CD4-positive, alpha-beta T cell treated with Interferon alpha-2 for 1 hour (primary cell): ENCODE results near the gene ARL5B.
"Not testable (repeated sequence)": the region's sequence is repeated elsewhere in the genome, so short reads cannot be mapped to it uniquely, and the experiment has no call there.

Experiments
- DNase-seq, 2 donors: peaks; one replicate each; pipeline ENCODE4 v3.0.0-alpha.2; 2020 to 2022

Gene ARL5B, protein sequence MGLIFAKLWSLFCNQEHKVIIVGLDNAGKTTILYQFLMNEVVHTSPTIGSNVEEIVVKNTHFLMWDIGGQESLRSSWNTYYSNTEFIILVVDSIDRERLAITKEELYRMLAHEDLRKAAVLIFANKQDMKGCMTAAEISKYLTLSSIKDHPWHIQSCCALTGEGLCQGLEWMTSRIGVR

DNA sequence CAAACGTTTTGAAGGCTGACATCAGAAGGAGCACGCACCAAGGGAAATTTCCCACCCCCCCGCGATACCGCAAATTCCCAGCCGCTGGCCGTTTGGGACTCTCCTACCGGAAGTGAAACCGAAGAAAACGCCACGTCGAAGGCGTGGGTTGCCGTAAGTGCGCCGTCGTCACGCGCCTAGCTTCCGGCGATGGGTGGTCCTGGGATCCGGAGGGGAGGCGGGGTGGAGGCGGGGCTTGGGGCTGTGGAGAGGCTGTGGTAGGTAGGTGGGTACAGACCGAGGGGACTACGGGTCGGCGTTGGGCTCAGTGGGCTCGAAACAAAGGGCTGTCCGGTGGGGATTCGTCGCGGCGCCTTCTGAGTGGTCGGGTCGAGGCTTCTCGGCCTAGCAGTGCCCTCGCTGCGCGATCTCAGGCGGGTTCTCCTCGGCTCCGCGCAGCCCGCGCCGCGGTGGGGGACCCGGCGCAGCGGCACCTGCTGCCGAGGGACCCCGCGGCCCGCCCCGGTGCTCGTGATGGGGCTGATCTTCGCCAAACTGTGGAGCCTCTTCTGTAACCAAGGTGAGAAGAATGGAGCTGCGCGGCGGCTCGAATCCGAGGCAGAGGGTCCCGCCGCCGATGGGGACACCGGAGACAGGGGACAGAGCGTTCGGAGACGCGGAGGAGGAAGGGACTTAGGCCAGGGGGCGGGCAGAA, at the start of gene ARL5B:
TSS of gene ARL5B (plus strand) at position 307 of the 694 bp plus-strand sequence. CDS start at position 514, 207 bp downstream.
- DNase-seq, result peak; percentile 97 to 98

DNA sequence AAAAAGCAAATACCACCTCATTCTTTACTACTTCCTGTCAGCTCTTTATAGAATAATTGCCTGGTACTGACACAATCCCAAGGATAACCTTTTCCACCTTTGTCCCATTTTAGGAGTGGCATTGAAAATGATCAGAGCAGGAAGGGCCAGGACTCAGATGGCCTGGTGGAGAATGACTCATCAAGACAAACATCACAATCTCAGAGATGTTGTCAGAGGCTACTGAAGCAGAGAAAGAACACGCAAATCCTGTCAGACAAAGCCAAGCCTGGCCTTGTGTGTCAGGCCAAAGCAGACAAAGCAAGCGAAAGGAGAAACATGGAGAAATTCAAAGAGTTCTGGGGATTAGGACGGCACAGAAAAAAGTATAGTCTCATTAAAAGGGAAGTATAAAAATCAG, 48.7 kb upstream of the ARL5B start:
- no peak for DNase-seq

DNA sequence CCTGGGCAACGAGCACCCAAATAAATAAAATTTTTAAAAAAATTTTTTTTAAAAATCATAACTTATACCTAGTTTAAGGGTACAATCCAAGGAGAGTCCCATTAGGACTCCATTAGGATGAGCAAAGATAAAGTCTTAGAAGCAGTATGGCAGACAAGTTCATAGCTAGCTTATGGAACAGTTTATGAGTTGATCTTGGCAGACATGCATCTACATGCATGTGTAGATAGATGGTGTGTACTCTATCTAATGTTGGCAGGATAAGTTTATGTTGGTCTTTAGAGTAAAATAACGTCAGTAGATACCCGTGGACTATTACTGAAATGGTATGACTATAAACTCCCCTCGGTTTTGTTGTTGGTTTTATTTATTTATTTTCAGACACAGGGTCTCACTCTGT, 48.1 kb upstream of the ARL5B start:
- no peak for DNase-seq

DNA sequence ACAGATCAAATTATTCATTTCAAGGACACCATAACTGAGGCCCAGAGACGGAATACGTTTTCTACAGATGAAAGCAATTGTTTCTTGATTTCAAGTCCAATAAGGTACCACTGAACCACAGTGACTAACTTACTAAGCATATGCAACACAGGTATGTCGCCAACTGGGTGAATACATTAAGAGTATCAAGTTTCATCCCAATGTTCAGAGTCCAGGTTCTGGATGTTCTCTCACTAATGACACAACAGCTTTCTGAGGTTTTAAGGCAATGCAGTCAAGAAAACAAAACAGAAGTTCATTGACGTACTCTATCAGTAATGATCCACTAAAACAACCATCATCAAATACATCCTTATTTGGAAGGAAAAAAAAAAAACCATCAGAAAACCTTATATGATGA, 43.6 kb upstream of the ARL5B start:
- no peak for DNase-seq

DNA sequence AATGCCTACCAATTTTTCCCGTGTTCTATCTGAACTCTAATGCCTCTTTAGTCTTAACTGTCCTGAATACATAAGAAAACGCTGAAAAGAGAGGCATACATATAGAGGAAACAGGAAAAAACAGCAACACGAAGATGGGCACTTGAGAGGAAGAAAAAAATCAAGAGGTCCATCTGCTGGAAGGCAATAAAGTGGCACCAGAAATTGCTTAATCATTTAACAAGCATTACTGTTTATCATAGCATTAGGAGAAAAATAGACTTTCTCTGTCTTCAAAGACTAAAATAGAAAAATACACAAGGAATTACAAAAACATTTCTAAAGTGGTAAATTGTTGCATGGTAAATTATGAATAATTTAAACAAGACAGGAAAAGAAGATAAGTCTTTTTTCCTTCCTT, 42.9 kb upstream of the ARL5B start:
- no peak for DNase-seq

DNA sequence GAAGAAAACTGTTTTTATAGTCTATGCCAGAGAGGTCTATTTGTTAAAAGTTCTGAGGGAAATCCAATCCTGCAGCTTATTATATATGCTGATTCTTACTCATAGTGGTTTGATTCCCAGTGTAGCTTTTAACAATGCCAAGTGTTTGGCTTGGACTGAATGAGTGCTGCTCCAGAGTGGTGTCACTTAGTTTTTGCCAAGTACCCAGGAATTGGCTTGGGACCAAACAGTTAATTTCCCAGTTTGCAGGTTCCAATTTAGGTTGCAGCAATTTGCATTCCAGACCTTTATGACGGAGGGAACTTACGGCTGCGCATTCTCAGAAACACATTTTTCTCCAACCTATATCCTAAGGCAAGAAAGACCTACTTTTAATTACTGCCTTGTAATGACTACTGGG, 40.2 kb upstream of the ARL5B start:
- no peak for DNase-seq

DNA sequence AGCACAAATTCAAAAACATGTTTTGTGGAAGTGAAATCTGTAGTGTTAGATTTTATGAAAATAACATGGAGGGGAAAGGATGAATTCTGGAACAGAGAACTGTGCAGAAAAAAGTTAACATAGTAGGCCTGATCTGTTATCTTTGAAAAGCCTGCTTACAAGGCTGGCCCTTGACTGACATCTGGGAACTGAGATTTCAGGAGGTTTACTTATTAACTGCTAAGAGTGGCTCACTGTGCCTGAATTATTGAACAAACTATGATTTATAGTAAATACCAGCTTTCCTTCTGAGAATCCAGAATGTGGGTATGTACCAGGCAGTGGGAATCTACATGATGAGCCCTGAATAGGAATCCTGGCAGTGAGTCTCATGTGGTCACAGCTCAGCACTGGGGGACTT, 38.4 kb upstream of the ARL5B start:
- no peak for DNase-seq

DNA sequence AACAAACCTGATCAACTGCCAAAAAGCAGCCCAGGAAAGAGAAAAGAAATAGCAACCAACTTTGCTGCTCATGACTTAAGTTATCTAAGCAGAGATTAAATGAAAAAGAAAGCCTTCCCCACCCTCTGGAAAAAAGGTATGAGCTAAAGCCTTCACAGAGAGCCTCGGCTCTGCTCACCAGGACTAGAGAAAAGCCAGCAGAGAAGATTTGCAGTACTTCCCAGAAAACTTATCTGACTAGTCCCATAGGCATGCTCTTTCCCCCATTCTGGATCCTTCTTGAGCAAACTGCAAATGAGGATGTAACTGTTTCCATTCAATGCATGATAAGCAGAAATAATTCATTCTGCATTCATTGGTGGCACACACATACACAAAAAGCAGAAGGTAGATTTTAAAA, 35.6 kb upstream of the ARL5B start:
- DNase-seq, result not testable (repeated sequence)

DNA sequence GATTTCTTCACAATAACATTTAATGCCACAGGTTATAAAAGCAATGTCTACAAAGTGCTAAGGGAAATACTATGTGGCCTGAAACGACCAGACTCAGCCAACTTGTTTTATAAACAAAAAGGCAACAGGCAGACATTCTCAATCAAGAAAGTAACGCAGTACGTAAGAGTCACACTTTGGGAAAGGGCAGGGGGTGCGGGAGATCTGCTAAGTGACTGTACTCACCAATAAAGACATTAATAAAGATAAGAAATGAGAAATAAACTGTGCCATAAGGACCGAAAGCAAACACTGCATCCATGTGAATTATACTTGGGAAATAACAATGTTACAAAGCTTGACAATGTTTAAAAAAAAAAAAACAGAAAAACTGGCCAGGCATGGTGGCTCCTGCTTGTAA, 33.3 kb upstream of the ARL5B start:
- DNase-seq, result no peak

DNA sequence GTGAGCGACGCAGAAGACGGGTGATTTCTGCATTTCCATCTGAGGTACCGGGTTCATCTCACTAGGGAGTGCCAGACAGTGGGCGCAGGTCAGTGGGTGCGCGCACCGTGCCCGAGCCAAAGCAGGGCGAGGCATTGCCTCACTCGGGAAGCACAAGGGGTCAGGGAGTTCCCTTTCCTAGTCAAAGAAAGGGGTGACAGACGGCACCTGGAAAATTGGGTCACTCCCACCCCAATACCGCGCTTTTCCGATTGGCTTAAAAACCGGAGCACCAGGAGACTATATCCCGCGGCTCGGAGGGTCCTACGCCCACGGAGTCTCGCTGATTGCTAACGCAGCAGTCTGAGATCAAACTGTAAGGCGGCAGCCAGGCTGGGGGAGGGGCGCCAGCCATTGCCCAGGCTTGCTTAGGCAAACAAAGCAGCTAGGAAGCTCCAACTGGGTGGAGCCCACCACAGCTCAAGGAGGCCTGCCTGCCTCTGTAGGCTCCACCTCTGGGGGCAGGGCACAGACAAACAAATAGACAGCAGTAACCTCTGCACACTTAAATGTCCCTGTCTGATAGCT, 31.7 kb upstream of the ARL5B start:
- DNase-seq, result peak; percentile 75 to 77

DNA sequence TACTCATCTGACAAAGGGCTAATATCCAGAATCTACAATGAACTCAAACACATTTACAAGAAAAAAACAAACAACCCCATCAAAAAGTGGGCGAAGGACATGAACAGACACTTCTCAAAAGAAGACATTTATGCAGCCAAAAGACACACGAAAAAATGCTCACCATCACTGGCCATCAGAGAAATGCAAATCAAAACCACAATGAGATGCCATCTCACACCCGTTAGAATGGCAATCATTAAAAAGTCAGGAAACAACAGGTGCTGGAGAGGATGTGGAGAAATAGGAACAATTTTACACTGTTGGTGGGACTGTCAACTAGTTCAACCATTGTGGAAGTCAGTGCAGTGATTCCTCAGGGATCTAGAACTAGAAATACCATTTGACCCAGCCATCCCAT, 26.7 kb upstream of the ARL5B start:
- not testable (repeated sequence) for DNase-seq

DNA sequence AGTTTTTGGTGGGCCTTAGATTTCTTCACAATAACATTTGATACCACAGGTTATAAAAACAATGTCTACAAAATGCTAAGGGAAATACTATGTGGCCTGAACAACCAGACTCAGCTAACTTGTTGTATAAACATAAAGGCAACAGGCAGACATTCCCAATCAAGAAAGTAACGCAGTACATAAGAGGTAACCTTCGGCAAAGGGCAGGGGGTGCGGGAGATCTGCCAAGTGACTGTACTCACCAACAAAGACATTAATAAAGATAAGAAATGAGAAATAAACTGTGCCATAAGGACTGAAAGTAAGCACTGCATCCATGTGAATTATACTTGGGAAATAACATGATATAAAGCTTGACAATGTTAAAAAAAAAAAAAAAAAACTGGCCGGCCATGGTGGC, 23.2 kb upstream of the ARL5B start:
- DNase-seq, result no peak

DNA sequence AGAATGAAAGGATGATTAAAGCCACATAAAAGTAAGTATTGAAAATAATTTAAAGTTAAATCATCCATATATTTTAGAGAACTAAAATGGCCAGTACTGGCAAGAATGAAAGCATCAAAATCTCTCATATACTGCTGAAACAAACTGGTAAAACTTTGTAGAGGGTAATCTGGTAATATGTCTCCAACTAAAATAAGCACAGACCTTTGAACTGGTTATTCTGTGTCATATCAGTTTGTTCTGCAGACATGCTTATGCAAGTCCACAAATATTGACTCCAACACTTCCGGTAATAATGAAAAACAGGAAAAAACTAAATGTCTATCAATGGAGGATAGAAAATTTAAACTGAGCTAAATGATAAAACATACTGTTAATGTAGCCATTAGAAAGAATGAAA, 21.8 kb upstream of the ARL5B start:
- DNase-seq, result not testable (repeated sequence)

DNA sequence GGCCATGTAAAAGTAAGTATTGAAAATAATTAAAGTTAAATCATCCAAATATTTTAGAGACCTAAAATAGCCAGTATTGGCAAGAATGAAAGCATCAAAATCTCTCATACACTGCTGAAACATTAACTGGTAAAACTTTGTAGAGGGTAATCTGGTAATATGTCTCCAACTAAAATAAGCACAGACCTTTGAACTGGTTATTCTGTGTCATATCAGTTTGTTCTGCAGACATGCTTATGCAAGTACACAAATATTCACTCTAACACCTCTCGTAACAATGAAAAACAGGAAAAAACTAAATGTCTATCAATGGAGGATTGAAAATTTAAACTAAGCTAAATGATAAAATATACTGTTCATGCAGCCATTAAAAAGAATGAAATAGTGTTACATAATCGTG, 19.5 kb upstream of the ARL5B start:
- not testable (repeated sequence) for DNase-seq

DNA sequence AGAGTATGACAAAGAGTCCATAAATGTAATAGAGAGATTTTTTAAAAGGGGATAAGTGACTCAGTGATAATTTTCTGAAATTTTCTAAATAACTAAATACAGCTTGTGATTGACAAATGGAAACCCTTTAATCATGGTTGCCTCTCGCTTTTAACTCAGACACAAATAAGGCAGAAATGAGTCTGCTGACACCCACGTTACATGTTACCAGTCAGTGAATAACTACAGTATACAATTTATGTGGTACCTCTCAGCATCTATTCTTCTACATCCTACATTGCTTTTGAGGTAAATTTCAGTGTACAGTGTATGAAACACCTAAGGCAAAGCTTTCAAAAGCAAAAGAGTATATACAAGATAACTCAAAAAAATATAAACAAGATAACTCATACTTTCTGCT, 12.1 kb upstream of the ARL5B start:
- DNase-seq, result no peak

DNA sequence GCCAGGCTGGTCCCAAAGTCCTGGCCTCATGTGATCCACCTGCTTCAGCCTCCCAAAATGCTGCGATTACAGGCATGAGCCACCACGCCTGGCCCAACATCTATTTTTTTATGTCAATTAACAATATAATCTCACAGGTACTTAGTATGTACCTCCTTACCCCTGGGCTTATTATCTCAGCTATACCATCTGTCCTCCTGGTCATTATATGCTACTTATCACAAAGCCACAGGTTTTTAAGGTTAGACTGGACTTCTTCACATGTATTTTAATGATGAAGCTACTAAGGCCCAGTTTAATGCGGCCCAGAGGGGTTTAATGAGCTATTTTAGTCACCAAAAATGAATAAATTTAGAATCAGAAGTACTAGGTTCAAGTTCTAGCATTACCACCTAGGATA, 11.3 kb upstream of the ARL5B start:
- DNase-seq, result no peak

DNA sequence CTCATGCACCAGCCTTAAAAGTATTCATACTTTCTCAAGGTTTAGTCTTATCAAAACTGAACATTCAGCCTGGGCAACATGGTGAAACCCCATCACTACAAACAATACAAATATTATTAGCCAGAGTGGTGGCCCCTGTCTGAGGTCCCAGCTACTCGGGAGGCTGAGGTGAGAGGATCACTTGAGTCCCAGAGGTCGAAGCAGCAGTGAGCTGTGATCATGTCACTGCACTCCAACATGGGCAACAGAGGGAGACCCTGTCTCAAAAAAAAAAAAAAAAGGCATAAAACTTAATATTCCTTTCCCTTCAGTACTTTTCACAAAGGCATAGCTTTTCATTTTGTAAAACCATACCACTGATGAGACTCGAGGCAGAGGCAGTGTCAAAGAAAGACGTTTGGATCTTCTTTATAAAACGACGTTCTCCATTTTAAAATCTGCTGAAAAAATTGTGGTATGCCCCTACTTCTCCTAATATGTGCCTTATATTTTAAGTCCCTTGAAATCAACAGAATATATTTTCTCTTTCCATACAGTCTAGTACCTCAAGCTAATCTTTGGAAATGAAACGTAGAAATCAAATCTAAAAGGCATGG, 9.8 kb upstream of the ARL5B start:
- no peak for DNase-seq

DNA sequence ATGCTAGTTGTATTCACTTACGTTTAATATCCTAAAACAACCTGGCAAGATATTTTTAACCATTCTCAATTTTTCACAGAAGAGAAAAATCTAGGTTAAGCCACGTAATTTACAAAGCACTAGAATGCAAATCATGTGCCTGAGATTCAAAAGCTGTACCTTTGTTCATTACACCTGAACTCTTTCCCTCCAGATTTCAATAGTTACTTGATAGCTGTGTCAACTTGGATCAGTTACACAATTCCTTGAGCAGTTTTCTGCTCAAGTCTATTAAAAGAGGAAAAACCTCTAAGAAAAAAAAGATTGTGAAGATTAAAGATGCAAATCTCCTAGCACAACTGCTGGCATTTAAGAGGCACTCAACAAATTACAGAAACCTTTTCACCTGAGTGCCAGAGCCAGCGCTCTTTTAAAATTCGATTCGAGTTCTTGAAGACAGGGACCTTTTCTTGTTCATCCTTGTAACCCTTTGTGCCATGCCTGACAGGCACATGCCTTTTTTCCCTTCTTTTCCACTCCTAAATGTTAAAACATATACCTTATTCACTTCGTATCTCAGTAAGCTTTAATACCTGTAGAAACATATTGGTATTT, 8.7 kb upstream of the ARL5B start:
- DNase-seq, result peak in 1 of 2 donors; percentile 27

DNA sequence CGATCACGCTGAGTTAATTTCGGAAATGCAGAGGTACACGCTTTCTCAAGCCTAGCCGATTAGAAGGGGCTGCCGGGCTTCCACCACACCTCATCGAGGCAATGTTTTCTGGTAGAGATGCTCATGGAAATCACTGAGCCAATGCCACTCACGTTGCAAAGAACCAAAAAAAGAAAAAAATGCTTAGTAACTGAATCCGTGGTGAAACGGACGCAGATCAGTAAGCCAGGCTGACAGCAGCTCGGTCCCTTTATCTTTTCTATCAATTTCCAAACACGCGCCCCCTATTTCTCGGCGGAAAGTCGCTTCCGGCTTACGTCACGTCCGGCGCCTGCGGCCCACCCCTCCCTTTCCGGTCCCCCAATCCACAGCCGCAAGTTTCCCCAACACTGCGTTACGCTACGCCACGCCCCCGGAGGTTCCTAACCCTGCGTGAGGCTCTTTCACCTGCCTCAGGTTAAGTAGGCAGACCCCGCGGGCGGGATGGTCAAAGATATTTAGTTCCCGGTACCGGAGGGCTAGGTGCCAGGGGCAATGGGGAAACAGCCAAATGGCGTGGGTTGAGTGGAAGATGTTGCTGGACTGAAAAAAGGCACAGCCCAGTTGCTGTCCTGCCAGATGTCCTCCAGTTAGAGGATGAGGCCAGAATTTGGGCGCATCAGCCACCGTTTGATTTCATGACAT, 7.8 kb upstream of the ARL5B start, which contains the start of gene NSUN6:
TSS of gene NSUN6 (minus strand) at position 264 of the 684 bp plus-strand sequence. CDS start 384 bp downstream, outside the sequence.
- DNase-seq, result peak; percentile 94 to 96

DNA sequence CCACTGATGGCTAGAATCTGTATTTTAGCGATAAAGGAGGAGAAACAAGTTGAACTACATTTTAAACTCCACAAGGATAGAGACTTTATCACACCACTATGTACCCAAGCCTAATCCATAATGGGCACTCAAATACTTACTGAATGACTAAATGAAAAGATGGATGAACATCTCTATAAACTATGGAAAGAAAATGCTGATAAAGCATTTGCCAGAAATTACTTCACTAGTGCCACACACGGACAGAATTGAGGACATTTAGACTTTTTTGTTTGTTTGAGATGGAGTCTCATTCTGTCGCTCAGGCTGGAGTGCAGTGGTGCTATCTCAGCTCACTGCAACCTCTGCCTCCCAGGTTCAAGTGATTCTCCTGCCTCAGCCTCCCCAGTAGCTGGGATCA, 6.1 kb upstream of the ARL5B start:
- no peak for DNase-seq

DNA sequence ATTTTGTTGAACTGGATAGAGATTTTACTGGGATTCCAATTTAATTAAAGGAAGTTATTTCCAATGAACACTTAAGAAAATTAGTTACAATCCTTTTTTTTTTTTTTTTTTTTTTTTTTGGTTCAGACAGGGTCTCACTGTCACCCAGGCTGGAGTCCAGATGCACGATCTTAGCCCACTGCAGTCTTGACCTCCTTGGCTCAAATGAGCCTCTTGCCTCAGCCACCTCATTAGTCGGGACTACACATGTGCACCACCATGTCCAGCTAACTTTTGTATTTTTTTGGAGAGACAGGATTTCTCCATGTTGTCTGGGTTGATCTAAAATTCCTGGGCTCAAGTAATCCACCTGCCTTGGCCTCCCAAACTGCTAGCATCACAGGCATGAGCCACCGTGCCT, 2.5 kb upstream of the ARL5B start:
- DNase-seq, result no peak

DNA sequence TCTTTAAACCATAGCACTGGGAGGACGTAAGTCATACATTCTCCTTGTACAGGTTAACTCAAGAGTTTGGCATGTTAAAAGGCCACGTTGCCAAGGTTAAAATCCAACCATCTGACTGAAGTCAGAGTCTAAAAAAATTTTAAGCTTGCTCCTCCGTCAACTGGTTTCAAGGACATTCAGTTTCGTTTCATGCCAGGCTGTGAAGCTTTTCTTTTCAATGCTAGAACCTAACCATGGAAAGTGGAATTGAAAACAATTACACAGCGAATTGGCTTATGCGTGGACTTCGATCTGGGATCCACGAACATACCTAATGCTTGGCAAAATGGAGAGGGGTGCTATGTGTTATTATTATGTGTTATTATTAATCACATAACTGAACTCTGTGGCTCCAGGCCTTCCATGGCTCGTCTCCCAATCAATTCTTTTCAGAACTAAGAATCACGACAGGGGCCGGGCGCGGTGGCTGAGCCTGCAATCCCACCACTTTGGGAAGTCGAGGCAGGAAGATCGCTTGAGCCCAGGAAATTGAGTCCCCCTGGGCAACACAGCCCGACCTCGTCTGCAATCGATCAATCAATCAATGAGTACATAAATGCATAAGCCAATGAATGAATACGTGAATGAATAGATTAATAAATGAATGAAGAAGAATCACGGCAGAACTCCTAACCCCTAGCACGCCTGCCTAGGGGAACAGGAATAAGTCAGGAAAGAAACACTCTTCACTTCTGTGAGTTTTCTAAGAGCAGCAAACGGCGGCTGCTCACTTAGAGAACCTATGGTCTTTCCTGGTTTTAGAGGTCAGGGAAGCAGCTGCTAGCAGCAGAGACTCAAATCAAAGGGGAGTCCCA, 733 bp upstream of the ARL5B start:
- DNase-seq, result peak; percentile 60 to 74
